ENCODE results near the gene WDCP.

Gene WDCP

DNA sequence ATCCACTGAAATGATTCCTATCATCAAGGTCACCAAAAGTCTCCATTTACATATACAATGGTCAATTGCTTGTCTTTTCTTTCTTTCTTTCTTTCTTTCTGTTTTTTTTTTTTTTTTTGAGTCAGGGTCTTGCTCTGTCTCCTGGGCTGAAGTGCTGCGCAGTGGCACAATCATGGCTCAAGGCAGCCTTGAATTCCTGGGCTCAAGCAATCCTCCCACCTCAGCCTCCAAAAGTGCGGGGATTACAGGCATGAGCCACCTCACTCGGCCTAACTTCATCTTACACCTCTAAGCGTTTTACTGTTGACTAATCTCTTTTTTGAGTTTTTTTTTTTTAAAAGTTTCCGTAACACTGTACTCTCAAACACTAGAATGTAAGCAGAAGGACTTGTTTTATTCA is 28.1 kb upstream of the WDCP start:
- TF ChIP-seq, protein P1, sequence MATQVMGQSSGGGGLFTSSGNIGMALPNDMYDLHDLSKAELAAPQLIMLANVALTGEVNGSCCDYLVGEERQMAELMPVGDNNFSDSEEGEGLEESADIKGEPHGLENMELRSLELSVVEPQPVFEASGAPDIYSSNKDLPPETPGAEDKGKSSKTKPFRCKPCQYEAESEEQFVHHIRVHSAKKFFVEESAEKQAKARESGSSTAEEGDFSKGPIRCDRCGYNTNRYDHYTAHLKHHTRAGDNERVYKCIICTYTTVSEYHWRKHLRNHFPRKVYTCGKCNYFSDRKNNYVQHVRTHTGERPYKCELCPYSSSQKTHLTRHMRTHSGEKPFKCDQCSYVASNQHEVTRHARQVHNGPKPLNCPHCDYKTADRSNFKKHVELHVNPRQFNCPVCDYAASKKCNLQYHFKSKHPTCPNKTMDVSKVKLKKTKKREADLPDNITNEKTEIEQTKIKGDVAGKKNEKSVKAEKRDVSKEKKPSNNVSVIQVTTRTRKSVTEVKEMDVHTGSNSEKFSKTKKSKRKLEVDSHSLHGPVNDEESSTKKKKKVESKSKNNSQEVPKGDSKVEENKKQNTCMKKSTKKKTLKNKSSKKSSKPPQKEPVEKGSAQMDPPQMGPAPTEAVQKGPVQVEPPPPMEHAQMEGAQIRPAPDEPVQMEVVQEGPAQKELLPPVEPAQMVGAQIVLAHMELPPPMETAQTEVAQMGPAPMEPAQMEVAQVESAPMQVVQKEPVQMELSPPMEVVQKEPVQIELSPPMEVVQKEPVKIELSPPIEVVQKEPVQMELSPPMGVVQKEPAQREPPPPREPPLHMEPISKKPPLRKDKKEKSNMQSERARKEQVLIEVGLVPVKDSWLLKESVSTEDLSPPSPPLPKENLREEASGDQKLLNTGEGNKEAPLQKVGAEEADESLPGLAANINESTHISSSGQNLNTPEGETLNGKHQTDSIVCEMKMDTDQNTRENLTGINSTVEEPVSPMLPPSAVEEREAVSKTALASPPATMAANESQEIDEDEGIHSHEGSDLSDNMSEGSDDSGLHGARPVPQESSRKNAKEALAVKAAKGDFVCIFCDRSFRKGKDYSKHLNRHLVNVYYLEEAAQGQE (IDR thresholded peaks at IDR 0.05; ENCODE audit: insufficient read depth in 1 of 2, low read depth in 2 of 2, low read length in 2 of 2): no peak
- TF ChIP-seq FOXP2 (optimal IDR thresholded peaks at IDR 0.05; ENCODE audit: borderline replicate concordance, extremely low read depth, extremely low read length, insufficient read depth) (no peak), POLR2AphosphoS5 (IDR thresholded peaks at IDR 0.05; ENCODE audit: low read depth, low read length) (no peak), TAF1 (IDR thresholded peaks at IDR 0.05; ENCODE audit: borderline replicate concordance, insufficient read depth, low read length) (no peak), SIN3A (IDR thresholded peaks at IDR 0.05; ENCODE audit: borderline replicate concordance, insufficient read depth, low read length) (no peak)

DNA sequence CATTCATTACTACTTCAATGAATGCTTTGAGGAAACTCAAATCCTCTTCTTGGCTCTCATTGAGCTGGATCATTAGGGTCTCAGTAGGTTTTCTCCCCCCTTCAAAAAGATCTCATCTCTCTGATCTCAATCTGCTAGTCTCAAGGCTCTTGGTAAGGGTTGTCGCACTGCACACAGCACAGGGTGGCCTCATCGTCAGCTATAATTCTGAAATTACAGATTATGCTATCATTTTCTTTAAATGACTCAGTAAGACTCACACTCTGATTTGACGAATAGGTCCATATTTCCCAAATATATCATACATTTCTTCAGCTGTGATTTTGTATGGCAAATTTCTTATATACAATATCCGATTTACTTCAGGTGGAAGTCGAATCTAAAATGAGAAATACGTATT is 26.6 kb upstream of the WDCP start:
- TF ChIP-seq POLR2AphosphoS5 (IDR thresholded peaks at IDR 0.05; ENCODE audit: low read depth, low read length) (no peak), TAF1 (IDR thresholded peaks at IDR 0.05; ENCODE audit: borderline replicate concordance, insufficient read depth, low read length) (no peak), FOXP2 (optimal IDR thresholded peaks at IDR 0.05; ENCODE audit: borderline replicate concordance, extremely low read depth, extremely low read length, insufficient read depth) (no peak), SIN3A (IDR thresholded peaks at IDR 0.05; ENCODE audit: borderline replicate concordance, insufficient read depth, low read length) (no peak)
- TF ChIP-seq, protein P1 (IDR thresholded peaks at IDR 0.05; ENCODE audit: insufficient read depth in 1 of 2, low read depth in 2 of 2, low read length in 2 of 2): no peak

DNA sequence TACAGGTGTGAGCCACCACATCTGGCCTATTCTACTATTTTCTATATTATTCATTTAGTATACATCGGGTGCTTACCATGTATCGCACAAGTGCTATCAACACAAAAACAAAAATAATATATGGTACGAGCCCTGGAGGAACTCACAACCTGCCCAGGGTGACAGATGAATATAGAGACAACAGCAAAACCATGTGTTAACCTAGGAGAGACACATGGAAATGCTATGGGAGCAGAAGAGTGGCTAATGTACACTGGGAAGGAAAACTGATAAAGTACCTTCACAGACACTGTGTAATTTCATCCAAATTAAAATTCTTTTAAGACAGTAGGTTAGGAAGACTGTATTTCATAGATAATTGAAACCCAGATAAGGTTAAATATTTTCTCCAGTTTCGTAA is 25.1 kb upstream of the WDCP start:
- TF ChIP-seq POLR2AphosphoS5 (IDR thresholded peaks at IDR 0.05; ENCODE audit: low read depth, low read length) (no peak), TAF1 (IDR thresholded peaks at IDR 0.05; ENCODE audit: borderline replicate concordance, insufficient read depth, low read length) (no peak), SIN3A (IDR thresholded peaks at IDR 0.05; ENCODE audit: borderline replicate concordance, insufficient read depth, low read length) (no peak), FOXP2 (optimal IDR thresholded peaks at IDR 0.05; ENCODE audit: borderline replicate concordance, extremely low read depth, extremely low read length, insufficient read depth) (no peak)
- TF ChIP-seq, protein P1 (IDR thresholded peaks at IDR 0.05; ENCODE audit: insufficient read depth in 1 of 2, low read depth in 2 of 2, low read length in 2 of 2): no peak

DNA sequence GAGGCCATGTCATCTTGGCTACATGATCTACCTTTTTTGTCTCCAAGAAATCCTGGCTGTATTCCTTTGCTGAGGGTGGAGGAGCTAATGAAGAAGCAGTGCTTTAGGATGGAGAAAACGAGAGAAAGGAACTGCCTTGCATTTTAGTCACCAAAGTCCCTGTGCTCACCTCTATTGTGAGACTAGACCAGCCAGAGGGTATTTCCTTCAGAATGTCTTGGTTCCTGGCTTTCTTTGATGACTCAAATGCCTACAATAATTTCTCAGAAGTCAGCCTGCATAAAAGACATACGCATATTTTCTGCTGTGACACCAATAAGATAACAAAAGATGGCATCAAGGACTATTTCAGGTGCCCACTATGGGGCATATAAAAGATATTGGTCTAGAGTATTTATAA is 18.1 kb upstream of the WDCP start:
- TF ChIP-seq SIN3A (IDR thresholded peaks at IDR 0.05; ENCODE audit: borderline replicate concordance, insufficient read depth, low read length) (no peak), POLR2AphosphoS5 (IDR thresholded peaks at IDR 0.05; ENCODE audit: low read depth, low read length) (no peak), FOXP2 (optimal IDR thresholded peaks at IDR 0.05; ENCODE audit: borderline replicate concordance, extremely low read depth, extremely low read length, insufficient read depth) (no peak), TAF1 (IDR thresholded peaks at IDR 0.05; ENCODE audit: borderline replicate concordance, insufficient read depth, low read length) (no peak)
- TF ChIP-seq, protein P1 (IDR thresholded peaks at IDR 0.05; ENCODE audit: insufficient read depth in 1 of 2, low read depth in 2 of 2, low read length in 2 of 2): no peak

Data from PFSK-1 (cell line).